Spleen (tissue), 7 donors: Measurements from ENCODE around the gene PLG.

Source experiments
- POLR2A ChIP-seq, 3 donors: fragments of 450-650 bp; IDR thresholded peaks; one replicate each; pipeline ENCODE4 v1.5.1; 2017; ENCODE audit warnings: antibody characterized with exemption in 3 of 3, mild to moderate bottlenecking in 1 of 3
- POLR2AphosphoS5 ChIP-seq, 3 donors: sonication (generic); formaldehyde crosslinking; IDR thresholded peaks; one replicate each; pipeline ENCODE4 v1.5.1; 2017; ENCODE audit warnings: antibody characterized with exemption in 3 of 3
- TF ChIP-seq, protein P1 (sequence below), 11 experiments: fragments of 200-600 bp in 7 of 11; fragments of 450-650 bp in 4 of 11; sonication (generic) in 4 of 11; IDR thresholded peaks in 8 of 11; conservative IDR thresholded peaks in 3 of 11; 1 replicate in 7 of 11; 2 replicates in 4 of 11; pipeline versions ENCODE4 v1.4.0 to v1.8.0; 2016 to 2021; ENCODE audit warnings: antibody characterized with exemption in 11 of 11, inconsistent platforms in 4 of 11, mild to moderate bottlenecking in 1 of 11
- donor health status: DM: no; HTN: no; CAD: no; lungs with moderate emphysema.
- donor health status: DM: no; HTN: no; CAD: no.
- donor health status: DM: no; HTN: no; CAD: no.

DNA sequence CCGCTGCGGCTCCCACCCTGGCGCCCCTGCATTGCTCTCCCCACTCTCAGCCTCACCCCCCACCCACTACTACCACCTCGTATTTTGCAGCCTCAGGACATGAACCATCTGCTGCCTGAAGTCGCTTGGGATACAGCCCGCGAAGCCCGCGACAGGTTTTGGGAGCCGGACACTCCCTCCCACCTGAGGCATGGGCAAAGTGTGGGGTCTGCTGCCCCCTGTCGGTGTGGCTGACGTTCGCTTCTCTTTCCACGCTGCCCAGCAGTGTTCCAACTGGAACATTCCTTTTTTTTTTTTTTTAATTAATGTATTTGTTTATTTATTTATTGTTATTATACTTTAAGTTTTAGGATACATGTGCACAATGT lies 22.7 kb upstream of the PLG start:
- TF ChIP-seq, protein P1, sequence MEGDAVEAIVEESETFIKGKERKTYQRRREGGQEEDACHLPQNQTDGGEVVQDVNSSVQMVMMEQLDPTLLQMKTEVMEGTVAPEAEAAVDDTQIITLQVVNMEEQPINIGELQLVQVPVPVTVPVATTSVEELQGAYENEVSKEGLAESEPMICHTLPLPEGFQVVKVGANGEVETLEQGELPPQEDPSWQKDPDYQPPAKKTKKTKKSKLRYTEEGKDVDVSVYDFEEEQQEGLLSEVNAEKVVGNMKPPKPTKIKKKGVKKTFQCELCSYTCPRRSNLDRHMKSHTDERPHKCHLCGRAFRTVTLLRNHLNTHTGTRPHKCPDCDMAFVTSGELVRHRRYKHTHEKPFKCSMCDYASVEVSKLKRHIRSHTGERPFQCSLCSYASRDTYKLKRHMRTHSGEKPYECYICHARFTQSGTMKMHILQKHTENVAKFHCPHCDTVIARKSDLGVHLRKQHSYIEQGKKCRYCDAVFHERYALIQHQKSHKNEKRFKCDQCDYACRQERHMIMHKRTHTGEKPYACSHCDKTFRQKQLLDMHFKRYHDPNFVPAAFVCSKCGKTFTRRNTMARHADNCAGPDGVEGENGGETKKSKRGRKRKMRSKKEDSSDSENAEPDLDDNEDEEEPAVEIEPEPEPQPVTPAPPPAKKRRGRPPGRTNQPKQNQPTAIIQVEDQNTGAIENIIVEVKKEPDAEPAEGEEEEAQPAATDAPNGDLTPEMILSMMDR (IDR thresholded peaks at IDR 0.05 in 8 of 11, conservative IDR thresholded peaks at IDR 0.05 in 3 of 11): no peak
- TF ChIP-seq POLR2AphosphoS5 (IDR thresholded peaks at IDR 0.05) (no peak), POLR2A (IDR thresholded peaks at IDR 0.05) (no peak)
